ENCODE measurements around the gene RPP30. TPM values are rescaled to one million over a fixed set of nuclear protein-coding genes. Genes with fewer than 3 reads are reported as not detected.
"Not testable (repeated sequence)": the region's sequence is repeated elsewhere in the genome, so short reads cannot be mapped to it uniquely, and the experiment has no call there.

RPP30 gene
- total and polyA plus RNA-seq, 2 donors, result 27.7 to 70.9 TPM

GRCh38 chr10:90857635-90858460, 13.9 kb upstream of the RPP30 start, which contains the start of gene HTR7:
HTR7 (minus strand) TSS chr10:90858039; CDS start chr10:90857671, 368 bp downstream.
- WGBS, result under 1% methylated on average over 104 of the region's 104 CpGs
- peak within 1 kb of the TSS; percentile 79 for H3K27ac ChIP-seq (ENCODE audit: low read depth)
- H3K36me3 ChIP-seq (ENCODE audit: insufficient read depth), result no peaks in the 10 kb centered on the region
- no peak for DNase-seq (ENCODE audit: extremely low spot score)
- H3K4me1 ChIP-seq (ENCODE audit: insufficient read depth), result no peaks in the 10 kb centered on the region
- H3K4me3 ChIP-seq (ENCODE audit: low read depth, low read length), result peak within 1 kb of the TSS; percentile 93

- H3K4me3 ChIP-seq (ENCODE audit: low read depth, low read length), result peak overlapping the region; percentile 93
- no peaks in the 10 kb centered on the region for H3K4me1 ChIP-seq (ENCODE audit: insufficient read depth)
- no peak overlapping the region for H3K27ac ChIP-seq (ENCODE audit: low read depth)
- 38% methylated on average over 10 of the region's 10 CpGs for WGBS
- H3K36me3 ChIP-seq (ENCODE audit: insufficient read depth), result no peaks in the 10 kb centered on the region
- DNase-seq (ENCODE audit: extremely low spot score), result no peak
Observed at GRCh38 chr10:90858461-90858968, 13.3 kb upstream of the RPP30 start.

- 84% methylated on average over 5 of the region's 5 CpGs for WGBS
- DNase-seq (ENCODE audit: extremely low spot score), result no peak
- H3K27ac ChIP-seq (ENCODE audit: low read depth), result no peak overlapping the region
Observed at GRCh38 chr10:90859321-90859751, 12.4 kb upstream of the RPP30 start.

GRCh38 chr10:90860790-90861189, 11.0 kb upstream of the RPP30 start:
- Histone ChIP-seq H3K27ac (ENCODE audit: low read depth) (no peak overlapping the region), H3K4me3 (ENCODE audit: low read depth, low read length) (no peak overlapping the region), H3K4me1 (ENCODE audit: insufficient read depth) (no peaks in the 10 kb centered on the region), H3K36me3 (ENCODE audit: insufficient read depth) (no peaks in the 10 kb centered on the region)
- DNase-seq (ENCODE audit: extremely low spot score), result no peak
- 89% methylated on average over 1 of the region's 1 CpG for WGBS

More at GRCh38 chr10:90859321-90859751, 12.4 kb upstream of the RPP30 start:
- Histone ChIP-seq H3K4me3 (ENCODE audit: low read depth, low read length) (no peak overlapping the region), H3K4me1 (ENCODE audit: insufficient read depth) (no peaks in the 10 kb centered on the region), H3K36me3 (ENCODE audit: insufficient read depth) (no peaks in the 10 kb centered on the region)

GRCh38 chr10:90862908-90863514, 8.8 kb upstream of the RPP30 start:
- Histone ChIP-seq H3K4me1 (ENCODE audit: insufficient read depth) (no peaks in the 10 kb centered on the region), H3K36me3 (ENCODE audit: insufficient read depth) (no peaks in the 10 kb centered on the region), H3K27ac (ENCODE audit: low read depth) (no peak overlapping the region), H3K4me3 (ENCODE audit: low read depth, low read length) (no peak overlapping the region)
- WGBS, result 36% methylated on average over 2 of the region's 2 CpGs
- DNase-seq (ENCODE audit: extremely low spot score), result no peak

- WGBS, result 31% methylated on average over 3 of the region's 3 CpGs
- Histone ChIP-seq H3K4me1 (ENCODE audit: insufficient read depth) (no peaks in the 10 kb centered on the region), H3K27ac (ENCODE audit: low read depth) (no peak overlapping the region), H3K36me3 (ENCODE audit: insufficient read depth) (no peaks in the 10 kb centered on the region), H3K4me3 (ENCODE audit: low read depth, low read length) (no peak overlapping the region)
- DNase-seq (ENCODE audit: extremely low spot score), result no peak
Observed at GRCh38 chr10:90865401-90865800, 6.4 kb upstream of the RPP30 start.

GRCh38 chr10:90866050-90866598, 5.7 kb upstream of the RPP30 start:
- H3K36me3 ChIP-seq (ENCODE audit: insufficient read depth), result no peaks in the 10 kb centered on the region
- no peak overlapping the region for H3K27ac ChIP-seq (ENCODE audit: low read depth)
- no peak overlapping the region for H3K4me3 ChIP-seq (ENCODE audit: low read depth, low read length)
- H3K4me1 ChIP-seq (ENCODE audit: insufficient read depth), result no peaks in the 10 kb centered on the region
- no peak for DNase-seq (ENCODE audit: extremely low spot score)
- 89% methylated on average over 4 of the region's 4 CpGs for WGBS

- Histone ChIP-seq H3K27ac (ENCODE audit: low read depth) (no peak overlapping the region), H3K4me1 (ENCODE audit: insufficient read depth) (peaks cover 3% of the 10 kb centered on the region), H3K36me3 (ENCODE audit: insufficient read depth) (no peaks in the 10 kb centered on the region), H3K4me3 (ENCODE audit: low read depth, low read length) (peak overlapping the region; percentile 74)
- WGBS, result 1% methylated on average over 14 of the region's 14 CpGs
- DNase-seq (ENCODE audit: extremely low spot score), result peak; percentile 54
Observed at GRCh38 chr10:90871279-90871765, 452 bp upstream of the RPP30 start.

GRCh38 chr10:90872648-90873020, 860 bp downstream of the RPP30 start:
- peak overlapping the region; percentile 74 for H3K4me3 ChIP-seq (ENCODE audit: low read depth, low read length)
- H3K27ac ChIP-seq (ENCODE audit: low read depth), result no peak overlapping the region
- DNase-seq (ENCODE audit: extremely low spot score), result no peak
- H3K4me1 ChIP-seq (ENCODE audit: insufficient read depth), result peaks cover 3% of the 10 kb centered on the region
- peaks cover 2% of the 10 kb centered on the region for H3K36me3 ChIP-seq (ENCODE audit: insufficient read depth)
- WGBS, result 21% methylated on average over 8 of the region's 8 CpGs

GRCh38 chr10:90879062-90879461, 7.3 kb downstream of the RPP30 start:
- Histone ChIP-seq H3K36me3 (ENCODE audit: insufficient read depth) (peaks cover 5% of the 10 kb centered on the region), H3K4me3 (ENCODE audit: low read depth, low read length) (no peak overlapping the region), H3K4me1 (ENCODE audit: insufficient read depth) (peaks cover 3% of the 10 kb centered on the region), H3K27ac (ENCODE audit: low read depth) (no peak overlapping the region)
- no peak for DNase-seq (ENCODE audit: extremely low spot score)
- 92% methylated on average over 2 of the region's 2 CpGs for WGBS

GRCh38 chr10:90880059-90880719, 8.4 kb downstream of the RPP30 start:
- not testable (repeated sequence) for H3K27ac ChIP-seq (ENCODE audit: low read depth); H3K36me3 ChIP-seq (ENCODE audit: insufficient read depth); H3K4me3 ChIP-seq (ENCODE audit: low read depth, low read length); H3K4me1 ChIP-seq (ENCODE audit: insufficient read depth); DNase-seq (ENCODE audit: extremely low spot score)
- WGBS, result 70% methylated on average over 8 of the region's 8 CpGs

GRCh38 chr10:90884431-90884830, 12.7 kb downstream of the RPP30 start:
- DNase-seq (ENCODE audit: extremely low spot score), result no peak
- no peak overlapping the region for H3K4me3 ChIP-seq (ENCODE audit: low read depth, low read length)
- no peak overlapping the region for H3K27ac ChIP-seq (ENCODE audit: low read depth)
- H3K36me3 ChIP-seq (ENCODE audit: insufficient read depth), result peaks cover 2% of the 10 kb centered on the region
- WGBS, result 45% methylated on average over 3 of the region's 3 CpGs
- peaks cover 1% of the 10 kb centered on the region for H3K4me1 ChIP-seq (ENCODE audit: insufficient read depth)

GRCh38 chr10:90885176-90885575, 13.4 kb downstream of the RPP30 start:
- peaks cover 2% of the 10 kb centered on the region for H3K36me3 ChIP-seq (ENCODE audit: insufficient read depth)
- 56% methylated on average over 1 of the region's 1 CpG for WGBS

More at GRCh38 chr10:90885176-90885575, 13.4 kb downstream of the RPP30 start:
- Histone ChIP-seq H3K4me3 (ENCODE audit: low read depth, low read length) (no peak overlapping the region), H3K4me1 (ENCODE audit: insufficient read depth) (peaks cover 1% of the 10 kb centered on the region), H3K27ac (ENCODE audit: low read depth) (no peak overlapping the region)
- no peak for DNase-seq (ENCODE audit: extremely low spot score)
